GM12878 (cell line): ENCODE measurements around the gene ATG13. TPM values are rescaled to one million over a fixed set of nuclear protein-coding genes. Genes with fewer than 3 reads are reported as not detected.

ENCODE experiments used
- ATAC-seq: fragments of 200-7000 bp; cut with Tn5 transposase; 3 replicates; pipeline ENCODE4 v1.9.1; 2020; ENCODE audit warnings: mild to moderate bottlenecking, moderate library complexity
- BruUV-seq: library from RNA; stranded (reverse); fragments of 400-500 nt; replicated peaks from 2 replicates; lab custom pipeline; 2021; lab: Mats Ljungman, UMichigan
- CTCF ChIA-PET: fragments of 300-600 bp; sonication (Branson Sonifier 250); formaldehyde crosslinking; extraction: SDS; loops from one replicate; lab custom pipeline; 2021; ENCODE audit warnings: inconsistent platforms; lab: Yijun Ruan, JAX
- POLR2A ChIA-PET: fragments of 350-600 bp; formaldehyde crosslinking; extraction: SDS; loops from one replicate; lab custom pipeline; 2021; ENCODE audit warnings: inconsistent platforms; lab: Charles Lee
- RAD21 ChIA-PET: fragments of 300-600 bp; sonication (Branson Sonifier 250); formaldehyde crosslinking; loops from one replicate; lab custom pipeline; 2023; ENCODE audit warnings: antibody characterized with exemption; ENCODE audit not compliant: unreplicated experiment; lab: Charles Lee
- SMC1A ChIA-PET: fragments of 300-600 bp; sonication (Branson Sonifier 250); formaldehyde crosslinking; loops from one replicate; lab custom pipeline; 2023; ENCODE audit not compliant: unreplicated experiment, uncharacterized antibody; lab: Charles Lee
- DNase-seq: peaks from one replicate; pipeline ENCODE4 v3.0.0-alpha.2; 2011; ENCODE audit warnings: low read depth, low spot score
- FAIRE-seq: peaks from 3 replicates; lab custom pipeline; 2011; peaks lifted over from hg19 to GRCh38; lab: Jason Lieb, UNC
- H2AFZ ChIP-seq: 2 replicates; pipeline ENCODE4 v1.6.0; 2011; ENCODE audit warnings: low read depth, low read length, control low read depth; ENCODE audit not compliant: control insufficient read depth
- H3K27ac ChIP-seq: 2 replicates; pipeline ENCODE4 v1.5.1; 2011; ENCODE audit warnings: control low read depth; ENCODE audit not compliant: control insufficient read depth, insufficient read depth
- H3K27me3 ChIP-seq, 2 experiments: replicated peaks in 1 of 2; 2 replicates each; pipeline versions ENCODE4 v1.6.0 to v1.6.1; 2011; ENCODE audit warnings: low read length in 1 of 2; ENCODE audit not compliant: control insufficient read depth in 2 of 2, insufficient read depth in 2 of 2
- H3K36me3 ChIP-seq, 2 experiments: 2 replicates each; pipeline ENCODE4 v1.5.1; 2011; ENCODE audit warnings: low read length in 1 of 2; ENCODE audit not compliant: control insufficient read depth in 2 of 2, insufficient read depth in 2 of 2
- H3K4me1 ChIP-seq: 2 replicates; pipeline ENCODE4 v1.6.1; 2011; ENCODE audit warnings: mild to moderate bottlenecking, low read length, moderate library complexity, mixed read lengths; ENCODE audit not compliant: control insufficient read depth, insufficient read depth
- H3K4me2 ChIP-seq: 2 replicates; pipeline ENCODE4 v1.6.0; 2011; ENCODE audit warnings: control low read depth; ENCODE audit not compliant: control insufficient read depth, insufficient read depth
- H3K4me3 ChIP-seq: fragments of 200-600 bp; sonication (generic); 2 replicates; pipeline ENCODE4 v1.5.1; 2016
- H3K79me2 ChIP-seq: 2 replicates; pipeline ENCODE4 v1.6.0; 2011; ENCODE audit warnings: low read length; ENCODE audit not compliant: control insufficient read depth, insufficient read depth
- H3K9ac ChIP-seq: 2 replicates; pipeline ENCODE4 v1.8.0; 2011; ENCODE audit warnings: low read length, control low read depth, mixed read lengths; ENCODE audit not compliant: control insufficient read depth, insufficient read depth
- H3K9me3 ChIP-seq: replicated peaks from 3 replicates; pipeline ENCODE4 v1.5.1; 2011; ENCODE audit warnings: mild to moderate bottlenecking, low read length; ENCODE audit not compliant: control insufficient read depth, insufficient read depth
- H4K20me1 ChIP-seq: 2 replicates; pipeline ENCODE4 v1.6.0; 2011; ENCODE audit not compliant: control insufficient read depth, insufficient read depth
- ATF7 ChIP-seq: fragments of 450-650 bp; IDR thresholded peaks from 2 replicates; pipeline ENCODE4 v1.6.1; 2016; ENCODE audit warnings: low read depth, mild to moderate bottlenecking
- BHLHE40 ChIP-seq, 2 experiments: fragments of 450-650 bp in 1 of 2; IDR thresholded peaks; 2 replicates each; pipeline ENCODE4 v1.6.1; 2011 to 2017; ENCODE audit warnings: low read depth in 2 of 2, borderline replicate concordance in 1 of 2, improper control_type of control experiment in 1 of 2, low read length in 1 of 2, mild to moderate bottlenecking in 1 of 2
- EP300 ChIP-seq, 2 experiments: fragments of 150-350 bp in 1 of 2; IDR thresholded peaks; 2 replicates each; pipeline ENCODE4 v1.6.1; 2011 to 2012; ENCODE audit warnings: low read depth in 2 of 2, low read length in 2 of 2, borderline replicate concordance in 1 of 2, improper control_type of control experiment in 1 of 2, inconsistent platforms in 1 of 2; ENCODE audit not compliant: control insufficient read depth in 1 of 2
- ETV6 ChIP-seq, 2 experiments: fragments of 450-650 bp in 1 of 2; IDR thresholded peaks in 1 of 2; conservative IDR thresholded peaks in 1 of 2; 2 replicates each; pipeline ENCODE4 v1.6.1; 2014; ENCODE audit warnings: antibody characterized with exemption in 1 of 2, borderline replicate concordance in 1 of 2, low read depth in 1 of 2, mild to moderate bottlenecking in 1 of 2, moderate library complexity in 1 of 2
- LARP7 ChIP-seq: fragments of 450-650 bp; IDR thresholded peaks from 2 replicates; pipeline ENCODE4 v1.6.1; 2017; ENCODE audit warnings: mild to moderate bottlenecking
- MTA3 ChIP-seq: IDR thresholded peaks from 2 replicates; pipeline ENCODE4 v1.6.1; 2012; ENCODE audit warnings: low read length, inconsistent platforms, borderline replicate concordance
- RUNX3 ChIP-seq: IDR thresholded peaks from 2 replicates; pipeline ENCODE4 v1.6.1; 2012; ENCODE audit warnings: low read length, inconsistent platforms
- SIX5 ChIP-seq: IDR thresholded peaks from 2 replicates; pipeline ENCODE4 v1.6.1; 2011; ENCODE audit warnings: mild to moderate bottlenecking, low read depth, low read length, moderate library complexity; ENCODE audit not compliant: severe bottlenecking
- SREBF1 ChIP-seq: IDR thresholded peaks from 2 replicates; pipeline ENCODE4 v1.6.1; 2012; ENCODE audit warnings: mild to moderate bottlenecking, low read length
- SRF ChIP-seq, 2 experiments: IDR thresholded peaks; 2 replicates each; pipeline ENCODE4 v1.6.1; 2011; ENCODE audit warnings: low read depth in 2 of 2, low read length in 2 of 2, mild to moderate bottlenecking in 1 of 2, moderate library complexity in 1 of 2
- SUZ12 ChIP-seq: fragments of 200-600 bp; sonication (generic); IDR thresholded peaks from one replicate; pipeline ENCODE4 v1.6.1; 2018; ENCODE audit warnings: antibody characterized with exemption, mild to moderate bottlenecking; ENCODE audit not compliant: unreplicated experiment
- WGBS: methylation state at CpG from one replicate; pipeline ENCODE4 v1.1.6; 2016; ENCODE audit warnings: low lambda C conversion rate; ENCODE audit not compliant: insufficient replicate concordance, insufficient coverage; ENCODE audit errors: missing lambda C conversion rate; 5-methylcytosine and 5-hydroxymethylcytosine counted together
- in situ Hi-C: fragments of 300-500 bp; cut with MboI; formaldehyde crosslinking; loops from 9 replicates; pipeline ENCODE4 v1.14.3; 2018; ENCODE audit warnings: mixed read lengths
- intact Hi-C: fragments of 100-400 bp; cut with micrococcal nuclease; formaldehyde crosslinking; loops from one replicate; pipeline ENCODE4 v1.14.2; 2022; ENCODE audit not compliant: unreplicated experiment
- polyA plus RNA-seq, 11 experiments: library from polyadenylated mRNA; depleted of rRNA in 4 of 11; unstranded in 6 of 11; stranded (reverse) in 5 of 11; fragments of >200 nt; fragmentation: Nextera tagmentation in 4 of 11; fragmentation: Illumina TruSeq in 1 of 11; extraction: Ambion mirVana in 4 of 11; extraction: Trizol in 1 of 11; gene quantifications; 1 replicate in 1 of 11; 2 replicates in 10 of 11; pipeline versions ENCODE4 v1.2.1 to v1.2.3, GENCODE V29; 2011 to 2016; ENCODE audit warnings: inconsistent platforms in 2 of 11, missing spikeins in 2 of 11, low read depth in 1 of 11
- total RNA-seq, 4 experiments: library from RNA; depleted of rRNA in 3 of 4; stranded (reverse); fragments of >200 nt in 3 of 4; fragmentation: Illumina TruSeq in 1 of 4; extraction: Trizol in 1 of 4; gene quantifications; 2 replicates each; pipeline versions ENCODE4 v1.2.1 to v1.2.3, GENCODE V29; 2013 to 2021
- TF ChIP-seq, protein P1 (sequence below): fragments of 450-650 bp; conservative IDR thresholded peaks from 2 replicates; pipeline ENCODE4 v1.6.1; 2017; ENCODE audit warnings: mild to moderate bottlenecking, moderate library complexity
- TF ChIP-seq, protein P2 (sequence below): fragments of 150-350 bp; IDR thresholded peaks from 2 replicates; pipeline ENCODE4 v1.6.1; 2016; ENCODE audit warnings: low read depth, low read length

ATG13 gene
- total and polyA plus RNA-seq, 10 of the 15 experiments (the other 5 are each of a cell fraction or from before 2014, with no cell fraction given): 10.9 to 61.6 (median 50.9) TPM

DNA sequence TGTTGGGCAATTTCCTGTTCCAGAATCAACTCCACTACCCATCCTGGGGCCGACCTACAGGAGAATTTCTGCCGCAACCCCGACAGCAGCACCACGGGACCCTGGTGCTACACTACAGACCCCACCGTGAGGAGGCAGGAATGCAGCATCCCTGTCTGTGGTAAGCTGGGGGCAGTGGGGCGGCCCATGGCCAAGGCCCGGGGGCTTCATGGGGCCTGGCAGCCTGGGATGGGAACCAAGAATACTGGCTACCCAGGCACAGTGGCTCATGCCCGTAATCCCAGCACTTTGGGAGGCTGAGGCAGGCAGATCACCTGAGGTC, 106.0 kb downstream of the ATG13 start:
- Histone ChIP-seq H3K27ac (no peak overlapping the region), H3K4me3 (no peak overlapping the region), H3K4me1 (no peaks in the 10 kb centered on the region; the same call in 1 of the 2 replicates), H3K9ac (no peak overlapping the region), H3K36me3 (no peaks in the 10 kb centered on the region), H3K27me3 (no peaks in the 10 kb centered on the region), H4K20me1 (no peaks in the 10 kb centered on the region), H3K9me3 (no peaks in the 10 kb centered on the region), H3K4me2 (no peak overlapping the region), H2AFZ (no peak overlapping the region), H3K79me2 (no peaks in the 10 kb centered on the region)
- ATAC-seq (no peak), DNase-seq (no peak), FAIRE-seq (no peak)
- ChIA-PET CTCF (no interaction called here), POLR2A (interaction anchor here (0.6 kb wide), 1 partner anchor 193 kb away, joined by 3 read pairs; no protein-coding TSS in a partner anchor), SMC1A (no interaction called here), RAD21 (no interaction called here)
- BruUV-seq: no TSS peak
- in situ Hi-C loops: no loop called here
- 67% methylated on average over 8 of the region's 8 CpGs for WGBS
- intact Hi-C loops: no loop called here
- TF ChIP-seq SREBF1: no peak
- TF ChIP-seq SUZ12: no peak
- no peak for TF ChIP-seq EP300 (IDR thresholded peaks at IDR 0.05; ENCODE audit: borderline replicate concordance in 1 of 2, control insufficient read depth in 1 of 2, low read depth in 2 of 2, low read length in 2 of 2)
- TF ChIP-seq SRF (IDR thresholded peaks at IDR 0.05; ENCODE audit: low read depth in 2 of 2, low read length in 2 of 2): no peak
- TF ChIP-seq, protein P1, sequence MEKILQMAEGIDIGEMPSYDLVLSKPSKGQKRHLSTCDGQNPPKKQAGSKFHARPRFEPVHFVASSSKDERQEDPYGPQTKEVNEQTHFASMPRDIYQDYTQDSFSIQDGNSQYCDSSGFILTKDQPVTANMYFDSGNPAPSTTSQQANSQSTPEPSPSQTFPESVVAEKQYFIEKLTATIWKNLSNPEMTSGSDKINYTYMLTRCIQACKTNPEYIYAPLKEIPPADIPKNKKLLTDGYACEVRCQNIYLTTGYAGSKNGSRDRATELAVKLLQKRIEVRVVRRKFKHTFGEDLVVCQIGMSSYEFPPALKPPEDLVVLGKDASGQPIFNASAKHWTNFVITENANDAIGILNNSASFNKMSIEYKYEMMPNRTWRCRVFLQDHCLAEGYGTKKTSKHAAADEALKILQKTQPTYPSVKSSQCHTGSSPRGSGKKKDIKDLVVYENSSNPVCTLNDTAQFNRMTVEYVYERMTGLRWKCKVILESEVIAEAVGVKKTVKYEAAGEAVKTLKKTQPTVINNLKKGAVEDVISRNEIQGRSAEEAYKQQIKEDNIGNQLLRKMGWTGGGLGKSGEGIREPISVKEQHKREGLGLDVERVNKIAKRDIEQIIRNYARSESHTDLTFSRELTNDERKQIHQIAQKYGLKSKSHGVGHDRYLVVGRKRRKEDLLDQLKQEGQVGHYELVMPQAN: no peak
- TF ChIP-seq SIX5: no peak
- no peak for TF ChIP-seq ATF7
- TF ChIP-seq, protein P2, sequence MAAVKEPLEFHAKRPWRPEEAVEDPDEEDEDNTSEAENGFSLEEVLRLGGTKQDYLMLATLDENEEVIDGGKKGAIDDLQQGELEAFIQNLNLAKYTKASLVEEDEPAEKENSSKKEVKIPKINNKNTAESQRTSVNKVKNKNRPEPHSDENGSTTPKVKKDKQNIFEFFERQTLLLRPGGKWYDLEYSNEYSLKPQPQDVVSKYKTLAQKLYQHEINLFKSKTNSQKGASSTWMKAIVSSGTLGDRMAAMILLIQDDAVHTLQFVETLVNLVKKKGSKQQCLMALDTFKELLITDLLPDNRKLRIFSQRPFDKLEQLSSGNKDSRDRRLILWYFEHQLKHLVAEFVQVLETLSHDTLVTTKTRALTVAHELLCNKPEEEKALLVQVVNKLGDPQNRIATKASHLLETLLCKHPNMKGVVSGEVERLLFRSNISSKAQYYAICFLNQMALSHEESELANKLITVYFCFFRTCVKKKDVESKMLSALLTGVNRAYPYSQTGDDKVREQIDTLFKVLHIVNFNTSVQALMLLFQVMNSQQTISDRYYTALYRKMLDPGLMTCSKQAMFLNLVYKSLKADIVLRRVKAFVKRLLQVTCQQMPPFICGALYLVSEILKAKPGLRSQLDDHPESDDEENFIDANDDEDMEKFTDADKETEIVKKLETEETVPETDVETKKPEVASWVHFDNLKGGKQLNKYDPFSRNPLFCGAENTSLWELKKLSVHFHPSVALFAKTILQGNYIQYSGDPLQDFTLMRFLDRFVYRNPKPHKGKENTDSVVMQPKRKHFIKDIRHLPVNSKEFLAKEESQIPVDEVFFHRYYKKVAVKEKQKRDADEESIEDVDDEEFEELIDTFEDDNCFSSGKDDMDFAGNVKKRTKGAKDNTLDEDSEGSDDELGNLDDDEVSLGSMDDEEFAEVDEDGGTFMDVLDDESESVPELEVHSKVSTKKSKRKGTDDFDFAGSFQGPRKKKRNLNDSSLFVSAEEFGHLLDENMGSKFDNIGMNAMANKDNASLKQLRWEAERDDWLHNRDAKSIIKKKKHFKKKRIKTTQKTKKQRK: no peak
- TF ChIP-seq ETV6 (conservative IDR thresholded peaks at IDR 0.05 in 1 of 2, IDR thresholded peaks at IDR 0.05 in 1 of 2; ENCODE audit: borderline replicate concordance in 1 of 2, low read depth in 1 of 2): no peak
- no peak for TF ChIP-seq BHLHE40 (IDR thresholded peaks at IDR 0.05; ENCODE audit: borderline replicate concordance in 1 of 2, low read depth in 2 of 2, low read length in 1 of 2)
- no peak for TF ChIP-seq MTA3
- no peak for TF ChIP-seq LARP7
- no peak for TF ChIP-seq RUNX3
